ENCODE results near the gene CST7. TPM values are rescaled to one million over a fixed set of nuclear protein-coding genes. Genes with fewer than 3 reads are reported as not detected.

The CST7 gene
- total and polyA plus RNA-seq, 2 of the 13 experiments (the other 11 are each of a cell fraction or from before 2014, with no cell fraction given): not detected

- TF ChIP-seq, protein P1, sequence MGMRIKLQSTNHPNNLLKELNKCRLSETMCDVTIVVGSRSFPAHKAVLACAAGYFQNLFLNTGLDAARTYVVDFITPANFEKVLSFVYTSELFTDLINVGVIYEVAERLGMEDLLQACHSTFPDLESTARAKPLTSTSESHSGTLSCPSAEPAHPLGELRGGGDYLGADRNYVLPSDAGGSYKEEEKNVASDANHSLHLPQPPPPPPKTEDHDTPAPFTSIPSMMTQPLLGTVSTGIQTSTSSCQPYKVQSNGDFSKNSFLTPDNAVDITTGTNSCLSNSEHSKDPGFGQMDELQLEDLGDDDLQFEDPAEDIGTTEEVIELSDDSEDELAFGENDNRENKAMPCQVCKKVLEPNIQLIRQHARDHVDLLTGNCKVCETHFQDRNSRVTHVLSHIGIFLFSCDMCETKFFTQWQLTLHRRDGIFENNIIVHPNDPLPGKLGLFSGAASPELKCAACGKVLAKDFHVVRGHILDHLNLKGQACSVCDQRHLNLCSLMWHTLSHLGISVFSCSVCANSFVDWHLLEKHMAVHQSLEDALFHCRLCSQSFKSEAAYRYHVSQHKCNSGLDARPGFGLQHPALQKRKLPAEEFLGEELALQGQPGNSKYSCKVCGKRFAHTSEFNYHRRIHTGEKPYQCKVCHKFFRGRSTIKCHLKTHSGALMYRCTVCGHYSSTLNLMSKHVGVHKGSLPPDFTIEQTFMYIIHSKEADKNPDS (CRISPR knock-in tag; IDR thresholded peaks at IDR 0.05): peak; percentile 94
- TF ChIP-seq MXD1 (CRISPR knock-in tag; IDR thresholded peaks at IDR 0.05) (peak; percentile 96; the same call in 1 of the 2 replicates), HES4 (CRISPR knock-in tag; IDR thresholded peaks at IDR 0.05; ENCODE audit: borderline replicate concordance) (no peak; the same call in 1 of the 2 replicates), ATRX (CRISPR knock-in tag; IDR thresholded peaks at IDR 0.05; ENCODE audit: borderline replicate concordance) (no peak), ZNF512B (CRISPR knock-in tag; IDR thresholded peaks at IDR 0.05; ENCODE audit: borderline replicate concordance) (peak; percentile 87; the same call in 1 of the 2 replicates), TARDBP (CRISPR knock-in tag; IDR thresholded peaks at IDR 0.05) (peak; percentile 98), ZNF205 (CRISPR knock-in tag; IDR thresholded peaks at IDR 0.05) (peak; percentile 82), ZNF543 (CRISPR knock-in tag; IDR thresholded peaks at IDR 0.05) (peak; percentile 97), ZNF788 (CRISPR knock-in tag; IDR thresholded peaks at IDR 0.05; ENCODE audit: borderline replicate concordance) (peak; percentile 95; the same call in 1 of the 2 replicates), SP2 (CRISPR knock-in tag; IDR thresholded peaks at IDR 0.05) (peak; percentile 94), ZNF572 (CRISPR knock-in tag; IDR thresholded peaks at IDR 0.05) (no peak), ZNF143 (CRISPR knock-in tag; IDR thresholded peaks at IDR 0.05) (peak; percentile 67), HNRNPLL (IDR thresholded peaks at IDR 0.05; ENCODE audit: low read depth, low read length, poor library complexity, severe bottlenecking) (peak; percentile 86), RARA (CRISPR knock-in tag; IDR thresholded peaks at IDR 0.05) (0 out of 2 replicates have a peak, but pooled peaks have one; percentile 58), ZNF775 (CRISPR knock-in tag; IDR thresholded peaks at IDR 0.05; ENCODE audit: borderline replicate concordance) (peak; percentile 70; the same call in 1 of the 2 replicates), KDM5A (IDR thresholded peaks at IDR 0.05; ENCODE audit: borderline replicate concordance, low read length) (no peak; the same call in 1 of the 2 replicates), SP5 (CRISPR knock-in tag; IDR thresholded peaks at IDR 0.05; ENCODE audit: borderline replicate concordance, low read depth) (peak; percentile 89), RAD21 (CRISPR knock-in tag; IDR thresholded peaks at IDR 0.05) (peak; percentile 27; the same call in 1 of the 2 replicates)
- TF ChIP-seq, protein P2, sequence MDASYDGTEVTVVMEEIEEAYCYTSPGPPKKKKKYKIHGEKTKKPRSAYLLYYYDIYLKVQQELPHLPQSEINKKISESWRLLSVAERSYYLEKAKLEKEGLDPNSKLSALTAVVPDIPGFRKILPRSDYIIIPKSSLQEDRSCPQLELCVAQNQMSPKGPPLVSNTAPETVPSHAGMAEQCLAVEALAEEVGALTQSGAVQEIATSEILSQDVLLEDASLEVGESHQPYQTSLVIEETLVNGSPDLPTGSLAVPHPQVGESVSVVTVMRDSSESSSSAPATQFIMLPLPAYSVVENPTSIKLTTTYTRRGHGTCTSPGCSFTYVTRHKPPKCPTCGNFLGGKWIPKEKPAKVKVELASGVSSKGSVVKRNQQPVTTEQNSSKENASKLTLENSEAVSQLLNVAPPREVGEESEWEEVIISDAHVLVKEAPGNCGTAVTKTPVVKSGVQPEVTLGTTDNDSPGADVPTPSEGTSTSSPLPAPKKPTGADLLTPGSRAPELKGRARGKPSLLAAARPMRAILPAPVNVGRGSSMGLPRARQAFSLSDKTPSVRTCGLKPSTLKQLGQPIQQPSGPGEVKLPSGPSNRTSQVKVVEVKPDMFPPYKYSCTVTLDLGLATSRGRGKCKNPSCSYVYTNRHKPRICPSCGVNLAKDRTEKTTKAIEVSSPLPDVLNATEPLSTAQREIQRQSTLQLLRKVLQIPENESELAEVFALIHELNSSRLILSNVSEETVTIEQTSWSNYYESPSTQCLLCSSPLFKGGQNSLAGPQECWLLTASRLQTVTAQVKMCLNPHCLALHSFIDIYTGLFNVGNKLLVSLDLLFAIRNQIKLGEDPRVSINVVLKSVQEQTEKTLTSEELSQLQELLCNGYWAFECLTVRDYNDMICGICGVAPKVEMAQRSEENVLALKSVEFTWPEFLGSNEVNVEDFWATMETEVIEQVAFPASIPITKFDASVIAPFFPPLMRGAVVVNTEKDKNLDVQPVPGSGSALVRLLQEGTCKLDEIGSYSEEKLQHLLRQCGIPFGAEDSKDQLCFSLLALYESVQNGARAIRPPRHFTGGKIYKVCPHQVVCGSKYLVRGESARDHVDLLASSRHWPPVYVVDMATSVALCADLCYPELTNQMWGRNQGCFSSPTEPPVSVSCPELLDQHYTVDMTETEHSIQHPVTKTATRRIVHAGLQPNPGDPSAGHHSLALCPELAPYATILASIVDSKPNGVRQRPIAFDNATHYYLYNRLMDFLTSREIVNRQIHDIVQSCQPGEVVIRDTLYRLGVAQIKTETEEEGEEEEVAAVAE (CRISPR knock-in tag; IDR thresholded peaks at IDR 0.05; ENCODE audit: borderline replicate concordance): peak; percentile 90; the same call in 1 of the 2 replicates
Measured at GRCh38 chr20:24992487-24993205, 43.6 kb downstream of the CST7 start, which contains the start of gene APMAP (continued).

All from HepG2 (cell line).